K562 (cell line): ENCODE measurements around the gene ANO8. TPM values are rescaled to one million over a fixed set of nuclear protein-coding genes. Genes with fewer than 3 reads are reported as not detected.

Experiments used
- BCOR ChIP-seq: fragments of 450-650 bp; IDR thresholded peaks from 2 replicates; pipeline ENCODE4 v1.6.1; 2016
- CEBPB ChIP-seq: fragments of 450-650 bp; IDR thresholded peaks from 2 replicates; pipeline ENCODE4 v1.6.1; 2016; ENCODE audit warnings: missing genetic modification characterization, missing compliant biosample characterization
- ELF4 ChIP-seq: fragments of 450-650 bp; formaldehyde crosslinking; IDR thresholded peaks from 2 replicates; pipeline ENCODE4 v1.4.0; 2022; ENCODE audit warnings: missing genetic modification characterization
- EP300 ChIP-seq: IDR thresholded peaks from 2 replicates; pipeline ENCODE4 v1.6.1; 2012; ENCODE audit warnings: low read length, improper control_type of control experiment
- HDAC6 ChIP-seq: IDR thresholded peaks from 2 replicates; pipeline ENCODE4 v1.6.1; 2012; ENCODE audit warnings: low read depth, mild to moderate bottlenecking, control low read depth, inconsistent platforms, low read length, moderate library complexity
- HMG20A ChIP-seq: fragments of 450-650 bp; formaldehyde crosslinking; conservative IDR thresholded peaks from 2 replicates; pipeline ENCODE4 v1.4.0; 2020; ENCODE audit warnings: mild to moderate bottlenecking, mixed read lengths
- HSF4 ChIP-seq: fragments of 250-450 bp; sonication (Bioruptor Pico); IDR thresholded peaks from 2 replicates; pipeline ENCODE4 v2.1.2; 2022; ENCODE audit warnings: mild to moderate bottlenecking, moderate library complexity, borderline replicate concordance
- KDM2B ChIP-seq: fragments of 250-450 bp; sonication (Bioruptor Pico); IDR thresholded peaks from 2 replicates; pipeline ENCODE4 v1.8.0; 2021; ENCODE audit warnings: mild to moderate bottlenecking, moderate library complexity
- KLF6 ChIP-seq: fragments of 250-450 bp; sonication (Bioruptor Pico); IDR thresholded peaks from 2 replicates; pipeline ENCODE4 v1.4.0; 2020; ENCODE audit warnings: mild to moderate bottlenecking, moderate library complexity, borderline replicate concordance
- L3MBTL2 ChIP-seq: fragments of 450-650 bp; IDR thresholded peaks from 2 replicates; pipeline ENCODE4 v1.6.1; 2016; ENCODE audit warnings: mild to moderate bottlenecking, moderate library complexity
- MYC ChIP-seq, 2 experiments: fragments of 250-450 bp in 1 of 2; sonication (Bioruptor Pico) in 1 of 2; IDR thresholded peaks; 2 replicates each; pipeline versions ENCODE4 v1.5.1 to v1.6.1; 2012 to 2021; ENCODE audit warnings: low read depth in 2 of 2, borderline replicate concordance in 1 of 2, improper control_type of control experiment in 1 of 2, low read length in 1 of 2, mild to moderate bottlenecking in 1 of 2, moderate library complexity in 1 of 2
- RFX7 ChIP-seq: fragments of 250-450 bp; sonication (Bioruptor Pico); IDR thresholded peaks from 2 replicates; pipeline ENCODE4 v1.5.1; 2021; ENCODE audit warnings: mild to moderate bottlenecking
- SPI1 ChIP-seq: IDR thresholded peaks from 2 replicates; pipeline ENCODE4 v1.6.1; 2011; ENCODE audit warnings: low read depth, low read length, control low read depth, borderline replicate concordance
- TAF7 ChIP-seq: fragments of 450-650 bp; IDR thresholded peaks from 2 replicates; pipeline ENCODE4 v1.6.1; 2016; ENCODE audit warnings: missing genetic modification characterization, missing compliant biosample characterization
- ZNF175 ChIP-seq: fragments of 200-800 bp; sonication (Bioruptor generic); IDR thresholded peaks from 2 replicates; pipeline ENCODE4 v1.6.1; 2016; ENCODE audit warnings: low read depth, mild to moderate bottlenecking, missing genetic modification characterization, missing compliant biosample characterization
- ZNF263 ChIP-seq: sonication (generic); formaldehyde crosslinking; IDR thresholded peaks from 2 replicates; pipeline ENCODE4 v1.8.0; 2022; ENCODE audit warnings: mild to moderate bottlenecking, missing genetic modification reagents, borderline replicate concordance
- ZNF347 ChIP-seq: fragments of 450-650 bp; formaldehyde crosslinking; IDR thresholded peaks from 2 replicates; pipeline ENCODE4 v1.4.0; 2020; ENCODE audit warnings: low read depth, mild to moderate bottlenecking, moderate library complexity
- ZNF764 ChIP-seq: fragments of 250-450 bp; sonication (Bioruptor Pico); IDR thresholded peaks from 2 replicates; pipeline ENCODE4 v1.4.0; 2020; ENCODE audit warnings: low read depth, mild to moderate bottlenecking, moderate library complexity
- ZSCAN32 ChIP-seq: fragments of 450-650 bp; formaldehyde crosslinking; IDR thresholded peaks from 2 replicates; pipeline ENCODE4 v1.4.0; 2020; ENCODE audit warnings: mild to moderate bottlenecking, moderate library complexity
- polyA plus RNA-seq, 8 experiments: library from polyadenylated mRNA; depleted of rRNA in 4 of 8; stranded (reverse) in 5 of 8; unstranded in 3 of 8; fragments of >200 nt; fragmentation: Nextera tagmentation in 2 of 8; fragmentation: Illumina TruSeq in 1 of 8; extraction: Ambion mirVana in 2 of 8; extraction: Trizol in 1 of 8; gene quantifications; 2 replicates each; pipeline versions ENCODE4 v1.2.1 to v1.2.3, GENCODE V29; 2011 to 2014; ENCODE audit warnings: inconsistent platforms in 1 of 8, missing spikeins in 1 of 8
- total RNA-seq, 7 experiments: library from RNA; depleted of rRNA in 6 of 7; stranded (reverse); fragments of >200 nt in 6 of 7; fragmentation: Illumina TruSeq in 2 of 7; extraction: Trizol in 2 of 7; gene quantifications; 2 replicates each; pipeline versions ENCODE4 v1.2.1 to v1.2.3, GENCODE V29; 2011 to 2021; ENCODE audit warnings: low replicate concordance in 1 of 7
- TF ChIP-seq, protein P1 (sequence below): fragments of 250-450 bp; sonication (Bioruptor Pico); IDR thresholded peaks from 2 replicates; pipeline ENCODE4 v1.8.0; 2022; ENCODE audit warnings: inconsistent platforms, mild to moderate bottlenecking, moderate library complexity, borderline replicate concordance
- TF ChIP-seq, protein P2 (sequence below): fragments of 250-450 bp; sonication (Bioruptor Pico); IDR thresholded peaks from 2 replicates; pipeline ENCODE4 v1.5.0; 2020; ENCODE audit warnings: mild to moderate bottlenecking, borderline replicate concordance
- TF ChIP-seq, protein P3 (sequence below): sonication (generic); formaldehyde crosslinking; IDR thresholded peaks from 2 replicates; pipeline ENCODE4 v1.8.1; 2023; ENCODE audit warnings: mild to moderate bottlenecking, missing genetic modification reagents, moderate library complexity
- TF ChIP-seq, protein P4 (sequence below): sonication (generic); formaldehyde crosslinking; IDR thresholded peaks from 2 replicates; pipeline ENCODE4 v1.8.0; 2023; ENCODE audit warnings: mild to moderate bottlenecking, missing genetic modification reagents

The ANO8 gene
- total and polyA plus RNA-seq, 9 of the 15 experiments (the other 6 are each of a cell fraction or from before 2014, with no cell fraction given) = 0.07 to 7.6 (median 2.3) TPM; not detected in 1

DNA sequence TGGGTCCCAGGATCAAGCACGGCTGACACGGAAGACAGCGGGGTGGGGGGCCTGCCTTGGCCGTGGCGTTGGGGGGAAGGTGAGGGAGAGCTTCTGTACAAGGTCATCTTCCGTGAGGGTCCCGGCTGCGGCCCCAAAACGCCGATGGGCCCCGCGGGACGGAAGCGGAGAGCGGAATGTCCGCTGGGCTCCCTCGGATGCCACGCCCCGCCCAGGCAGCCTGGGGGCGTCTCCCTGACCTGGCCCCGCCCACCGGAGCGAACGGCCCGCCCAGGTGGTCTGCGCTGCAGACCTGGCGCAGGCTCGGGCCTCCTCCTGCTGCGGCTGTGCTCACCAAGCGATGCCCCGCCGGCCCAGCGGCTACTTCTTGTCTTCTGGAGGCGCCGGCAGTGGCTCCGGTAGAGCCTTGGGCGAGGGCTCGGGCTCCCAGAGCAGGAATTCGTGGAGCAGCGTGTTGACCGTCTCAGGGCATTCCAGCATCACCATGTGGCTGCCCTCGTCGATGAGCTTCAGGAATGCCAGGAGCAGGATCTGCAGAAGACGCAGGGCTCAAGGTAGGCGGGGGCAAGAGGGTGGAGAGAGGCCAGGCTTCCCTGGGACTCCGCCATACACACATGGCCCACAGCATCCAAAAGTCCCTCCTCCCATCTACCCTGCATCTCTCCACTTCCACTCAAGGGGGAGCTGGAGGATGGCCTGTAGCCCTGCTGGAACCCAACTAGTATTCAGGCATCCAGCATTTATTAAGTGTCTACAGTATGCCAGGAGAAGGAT, 42.2 kb downstream of the ANO8 start (continued):
- TF ChIP-seq SPI1 (0 out of 2 replicates have a peak, but pooled peaks have one; percentile 20), BCOR (peak; percentile 83), HDAC6 (no peak), HSF4 (no peak), L3MBTL2 (peak; percentile 79), KLF6 (CRISPR knock-in tag) (no peak), ELF4 (CRISPR knock-in tag) (peak; percentile 20; the same call in 1 of the 2 replicates), ZNF263 (CRISPR knock-in tag) (peak; percentile 71), EP300 (peak; percentile 24; the same call in 1 of the 2 replicates), KDM2B (CRISPR knock-in tag) (no peak), ZNF764 (CRISPR knock-in tag) (no peak), ZNF175 (CRISPR knock-in tag) (no peak), ZNF347 (CRISPR knock-in tag) (no peak), ZSCAN32 (CRISPR knock-in tag) (no peak), HMG20A (no peak), MYC (IDR thresholded peaks at IDR 0.05; ENCODE audit: low read depth, low read length) (peak; percentile 94), MYC (CRISPR knock-in tag; IDR thresholded peaks at IDR 0.05; ENCODE audit: borderline replicate concordance, low read depth) (no peak; the same call in 1 of the 2 replicates), TAF7 (no peak), CEBPB (no peak), RFX7 (CRISPR knock-in tag) (no peak)
- TF ChIP-seq, protein P1, sequence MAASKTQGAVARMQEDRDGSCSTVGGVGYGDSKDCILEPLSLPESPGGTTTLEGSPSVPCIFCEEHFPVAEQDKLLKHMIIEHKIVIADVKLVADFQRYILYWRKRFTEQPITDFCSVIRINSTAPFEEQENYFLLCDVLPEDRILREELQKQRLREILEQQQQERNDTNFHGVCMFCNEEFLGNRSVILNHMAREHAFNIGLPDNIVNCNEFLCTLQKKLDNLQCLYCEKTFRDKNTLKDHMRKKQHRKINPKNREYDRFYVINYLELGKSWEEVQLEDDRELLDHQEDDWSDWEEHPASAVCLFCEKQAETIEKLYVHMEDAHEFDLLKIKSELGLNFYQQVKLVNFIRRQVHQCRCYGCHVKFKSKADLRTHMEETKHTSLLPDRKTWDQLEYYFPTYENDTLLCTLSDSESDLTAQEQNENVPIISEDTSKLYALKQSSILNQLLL (CRISPR knock-in tag) = no peak
- TF ChIP-seq, protein P2, sequence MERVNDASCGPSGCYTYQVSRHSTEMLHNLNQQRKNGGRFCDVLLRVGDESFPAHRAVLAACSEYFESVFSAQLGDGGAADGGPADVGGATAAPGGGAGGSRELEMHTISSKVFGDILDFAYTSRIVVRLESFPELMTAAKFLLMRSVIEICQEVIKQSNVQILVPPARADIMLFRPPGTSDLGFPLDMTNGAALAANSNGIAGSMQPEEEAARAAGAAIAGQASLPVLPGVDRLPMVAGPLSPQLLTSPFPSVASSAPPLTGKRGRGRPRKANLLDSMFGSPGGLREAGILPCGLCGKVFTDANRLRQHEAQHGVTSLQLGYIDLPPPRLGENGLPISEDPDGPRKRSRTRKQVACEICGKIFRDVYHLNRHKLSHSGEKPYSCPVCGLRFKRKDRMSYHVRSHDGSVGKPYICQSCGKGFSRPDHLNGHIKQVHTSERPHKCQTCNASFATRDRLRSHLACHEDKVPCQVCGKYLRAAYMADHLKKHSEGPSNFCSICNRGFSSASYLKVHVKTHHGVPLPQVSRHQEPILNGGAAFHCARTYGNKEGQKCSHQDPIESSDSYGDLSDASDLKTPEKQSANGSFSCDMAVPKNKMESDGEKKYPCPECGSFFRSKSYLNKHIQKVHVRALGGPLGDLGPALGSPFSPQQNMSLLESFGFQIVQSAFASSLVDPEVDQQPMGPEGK = no peak
- TF ChIP-seq, protein P3, sequence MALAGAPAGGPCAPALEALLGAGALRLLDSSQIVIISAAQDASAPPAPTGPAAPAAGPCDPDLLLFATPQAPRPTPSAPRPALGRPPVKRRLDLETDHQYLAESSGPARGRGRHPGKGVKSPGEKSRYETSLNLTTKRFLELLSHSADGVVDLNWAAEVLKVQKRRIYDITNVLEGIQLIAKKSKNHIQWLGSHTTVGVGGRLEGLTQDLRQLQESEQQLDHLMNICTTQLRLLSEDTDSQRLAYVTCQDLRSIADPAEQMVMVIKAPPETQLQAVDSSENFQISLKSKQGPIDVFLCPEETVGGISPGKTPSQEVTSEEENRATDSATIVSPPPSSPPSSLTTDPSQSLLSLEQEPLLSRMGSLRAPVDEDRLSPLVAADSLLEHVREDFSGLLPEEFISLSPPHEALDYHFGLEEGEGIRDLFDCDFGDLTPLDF = no peak; the same call in 1 of the 2 replicates
- TF ChIP-seq, protein P4, sequence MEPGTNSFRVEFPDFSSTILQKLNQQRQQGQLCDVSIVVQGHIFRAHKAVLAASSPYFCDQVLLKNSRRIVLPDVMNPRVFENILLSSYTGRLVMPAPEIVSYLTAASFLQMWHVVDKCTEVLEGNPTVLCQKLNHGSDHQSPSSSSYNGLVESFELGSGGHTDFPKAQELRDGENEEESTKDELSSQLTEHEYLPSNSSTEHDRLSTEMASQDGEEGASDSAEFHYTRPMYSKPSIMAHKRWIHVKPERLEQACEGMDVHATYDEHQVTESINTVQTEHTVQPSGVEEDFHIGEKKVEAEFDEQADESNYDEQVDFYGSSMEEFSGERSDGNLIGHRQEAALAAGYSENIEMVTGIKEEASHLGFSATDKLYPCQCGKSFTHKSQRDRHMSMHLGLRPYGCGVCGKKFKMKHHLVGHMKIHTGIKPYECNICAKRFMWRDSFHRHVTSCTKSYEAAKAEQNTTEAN (CRISPR knock-in tag) = no peak
